Stimulated activated CD8-positive, alpha-beta memory T cell treated with anti-CD3 and anti-CD28 coated beads, Interleukin-4, amount 100 ng/mL, for 48 hours (primary cell): Measurements from ENCODE around the gene SDHA.
"Not testable (repeated sequence)": the region's sequence is repeated elsewhere in the genome, so short reads cannot be mapped to it uniquely, and the experiment has no call there.

Source experiments
- DNase-seq: peaks from one replicate; pipeline ENCODE4 v3.0.0-alpha.2; 2020

SDHA gene

DNA sequence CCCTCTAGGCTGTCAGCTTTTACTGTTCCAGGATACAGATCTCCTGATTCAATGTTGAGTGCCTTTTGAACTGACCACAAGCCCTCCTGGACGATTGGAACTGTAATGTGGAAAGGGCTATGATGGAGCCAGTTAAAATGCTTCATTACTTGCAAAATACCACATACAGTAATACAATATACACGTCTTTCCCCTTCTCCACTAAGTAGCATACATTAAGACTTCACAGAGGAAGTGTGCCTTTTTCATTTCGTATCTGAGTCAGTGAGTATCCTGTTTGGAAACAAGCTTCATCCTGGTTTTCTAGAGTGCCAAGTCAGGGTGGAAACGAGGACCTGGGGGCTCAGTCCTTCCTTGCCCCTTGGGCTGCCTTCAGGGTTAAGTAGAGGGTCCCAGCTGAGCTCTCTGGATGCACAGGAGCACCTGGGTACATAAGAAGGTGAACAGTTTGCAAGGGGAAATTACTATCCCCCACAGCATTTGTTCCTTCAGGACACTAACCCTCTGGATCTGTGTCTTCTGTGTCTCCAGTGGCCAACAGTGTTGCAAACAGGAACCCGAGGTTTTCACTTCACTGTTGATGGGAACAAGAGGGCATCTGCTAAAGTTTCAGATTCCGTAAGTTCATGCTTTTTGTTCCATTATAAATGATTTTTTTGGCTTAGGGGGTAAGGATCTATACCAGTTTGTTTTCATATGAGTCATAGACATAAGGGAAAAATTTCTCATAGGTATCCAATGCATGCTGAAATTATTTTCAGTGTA, 5.0 kb downstream of the SDHA start:
- DNase-seq: not testable (repeated sequence)

- DNase-seq: no peak
These were observed 5.7 kb downstream of the SDHA start for GRCh38 chr5:223791-224190.

- no peak for DNase-seq
These were observed 7.2 kb downstream of the SDHA start for GRCh38 chr5:225334-225733.

- not testable (repeated sequence) for DNase-seq
These were observed 9.3 kb downstream of the SDHA start for GRCh38 chr5:227375-227774.

GRCh38 chr5:228886-229285, 10.8 kb downstream of the SDHA start:
- DNase-seq: no peak

- DNase-seq: no peak
These were observed 12.6 kb downstream of the SDHA start for GRCh38 chr5:230711-231110.

DNA sequence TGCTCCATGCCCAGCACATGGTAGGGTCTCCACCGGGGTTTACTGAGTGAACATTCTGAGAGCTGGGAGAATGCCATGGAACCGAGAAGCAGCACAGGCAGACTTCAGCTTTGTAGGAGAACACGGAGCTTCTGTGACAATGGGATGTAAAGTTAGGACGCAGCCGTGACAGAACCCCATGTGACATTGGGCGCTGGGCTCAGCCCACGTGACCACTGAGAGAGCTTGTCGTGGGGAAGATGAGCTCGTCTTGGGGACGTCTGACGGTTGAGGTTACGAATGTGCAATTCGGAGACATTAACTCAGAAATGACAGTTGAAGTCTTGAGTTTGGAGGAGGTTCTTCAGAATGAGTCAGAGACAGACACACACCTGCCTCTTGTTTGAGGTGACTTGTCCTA, 13.5 kb downstream of the SDHA start:
- no peak for DNase-seq

DNA sequence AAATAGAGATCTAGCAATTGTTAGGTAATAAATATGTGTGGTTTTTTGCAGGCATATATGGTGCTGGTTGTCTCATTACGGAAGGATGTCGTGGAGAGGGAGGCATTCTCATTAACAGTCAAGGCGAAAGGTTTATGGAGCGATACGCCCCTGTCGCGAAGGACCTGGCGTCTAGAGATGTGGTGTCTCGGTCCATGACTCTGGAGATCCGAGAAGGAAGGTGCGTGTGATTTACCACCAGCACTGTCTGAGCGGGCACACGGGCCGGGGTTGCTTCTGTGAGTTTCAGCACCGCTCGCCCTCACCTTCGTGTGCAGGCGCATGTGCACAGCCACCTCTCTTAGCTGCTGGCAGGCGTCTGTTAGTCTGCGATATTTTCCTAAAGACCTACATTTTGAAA, 15.3 kb downstream of the SDHA start:
- not testable (repeated sequence) for DNase-seq

DNA sequence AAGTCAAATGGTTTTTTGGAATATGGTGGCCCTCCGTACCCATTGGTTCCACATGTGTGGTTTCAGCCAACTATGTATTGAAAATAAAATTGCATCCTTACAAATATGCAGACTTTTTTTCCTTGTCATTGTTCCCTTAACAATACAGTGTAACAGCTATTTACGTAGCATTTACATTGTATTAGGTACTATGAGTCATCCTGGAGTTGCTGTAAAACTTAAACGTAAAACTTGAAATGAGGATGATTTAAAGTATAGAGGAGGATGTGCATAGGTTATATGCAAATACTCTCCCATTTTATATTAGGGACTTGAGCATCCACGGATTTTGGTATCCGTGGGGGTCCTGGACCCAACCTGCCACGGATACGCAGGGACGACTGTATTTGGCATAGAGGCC, 16.3 kb downstream of the SDHA start:
- DNase-seq: no peak

DNA sequence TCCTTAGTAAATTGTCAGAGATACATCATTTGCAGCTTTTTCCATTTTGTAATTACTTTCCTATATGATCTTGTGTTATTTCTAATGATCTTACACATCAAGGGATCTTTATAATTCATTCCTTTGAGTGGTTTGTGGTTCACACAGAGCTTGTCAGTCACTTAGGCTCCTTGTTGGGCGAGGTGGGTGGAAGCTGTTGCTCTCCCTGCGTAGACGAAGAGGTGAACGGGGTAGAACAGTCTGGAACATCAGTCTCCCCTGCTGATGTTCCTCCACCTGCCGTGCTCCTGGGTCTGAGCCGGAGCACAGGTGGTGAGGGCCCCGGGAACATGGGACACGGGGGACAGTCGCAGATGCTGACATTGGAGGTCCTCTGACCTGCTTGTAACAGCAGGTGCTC, 17.4 kb downstream of the SDHA start:
- DNase-seq: not testable (repeated sequence)

- not testable (repeated sequence) for DNase-seq
These were observed 19.8 kb downstream of the SDHA start for GRCh38 chr5:237931-238330.

DNA sequence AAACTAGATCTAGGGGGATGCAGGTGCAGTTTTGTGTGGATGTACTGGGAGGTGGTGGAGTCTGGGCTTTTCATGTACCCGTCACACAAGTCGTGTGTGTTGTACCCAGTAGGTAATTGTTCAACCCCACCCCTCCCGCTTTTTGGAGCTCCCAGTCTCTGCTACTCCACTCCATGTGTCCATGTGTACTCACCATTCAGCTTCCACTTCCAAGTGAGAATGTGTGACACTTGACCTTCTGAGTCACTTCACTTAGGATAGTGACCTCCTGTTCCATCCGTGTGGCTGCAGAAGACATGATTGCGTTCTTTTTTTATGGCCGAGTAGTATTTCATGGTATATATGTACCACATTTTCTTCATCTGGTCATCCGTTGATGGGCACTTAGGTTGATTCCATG, 22.4 kb downstream of the SDHA start:
- DNase-seq: not testable (repeated sequence)

GRCh38 chr5:241045-241669, 23.0 kb downstream of the SDHA start:
- DNase-seq: not testable (repeated sequence)

- peak; percentile 43 for DNase-seq
These were observed 25.7 kb downstream of the SDHA start for GRCh38 chr5:243683-244367.

DNA sequence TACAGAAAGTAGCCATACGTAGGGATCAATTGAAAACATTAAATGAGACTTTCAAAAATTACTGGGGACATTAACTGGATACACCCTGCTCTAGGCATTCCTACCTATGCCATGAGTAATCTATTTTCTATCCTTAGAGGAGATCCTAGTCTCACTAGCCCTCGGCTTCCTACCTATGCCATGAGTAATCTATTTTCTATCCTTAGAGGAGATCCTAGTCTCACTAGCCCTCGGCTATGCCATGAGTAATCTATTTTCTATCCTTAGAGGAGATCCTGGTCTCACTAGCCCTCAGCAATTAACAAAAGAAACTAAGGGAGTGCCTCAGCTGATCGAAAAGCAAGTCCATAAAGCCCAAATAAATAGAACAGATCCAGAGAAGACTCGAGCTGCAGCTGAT, 27.6 kb downstream of the SDHA start:
- not testable (repeated sequence) for DNase-seq

DNA sequence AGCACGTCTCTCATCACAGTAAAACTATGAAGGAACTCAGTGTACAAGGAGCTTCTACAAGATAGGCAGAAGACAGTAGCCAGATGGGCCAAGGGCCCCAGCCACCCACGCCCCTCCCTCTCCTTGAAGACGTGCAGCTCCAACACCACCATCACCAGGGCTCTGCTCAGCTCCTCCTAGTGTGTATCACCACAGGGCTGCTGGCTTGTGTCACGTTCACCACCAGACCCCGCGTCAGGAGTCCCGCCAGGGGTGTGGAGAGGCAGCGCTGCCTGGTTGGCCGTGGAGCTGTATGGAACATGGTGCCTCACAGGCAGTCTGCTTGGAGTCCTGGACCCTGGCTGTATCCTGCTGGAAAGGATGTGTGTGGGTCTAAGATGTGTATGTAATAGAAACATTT, 32.3 kb downstream of the SDHA start:
- DNase-seq: not testable (repeated sequence)

- DNase-seq: not testable (repeated sequence)
These were observed 32.9 kb downstream of the SDHA start for GRCh38 chr5:251016-251415.

DNA sequence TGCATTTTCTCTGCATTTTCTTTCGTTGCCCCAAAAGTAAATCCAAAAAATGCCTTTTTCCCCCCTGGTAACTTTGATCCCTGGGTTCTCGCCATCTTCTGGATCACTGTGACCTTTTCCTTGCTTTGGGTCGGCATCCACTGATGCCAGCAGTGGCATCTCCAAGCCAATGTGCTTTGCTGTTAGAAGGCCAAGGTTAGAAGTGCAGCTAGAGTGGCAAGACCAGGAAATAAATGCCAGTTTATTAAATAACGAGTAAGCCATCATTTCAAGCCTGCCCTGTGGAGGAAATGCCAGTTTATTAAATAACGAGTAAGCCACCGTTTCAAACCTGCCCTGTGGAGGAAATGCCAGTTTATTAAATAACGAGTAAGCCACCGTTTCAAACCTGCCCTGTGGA, 33.4 kb downstream of the SDHA start:
- not testable (repeated sequence) for DNase-seq

- not testable (repeated sequence) for DNase-seq
These were observed 33.9 kb downstream of the SDHA start for GRCh38 chr5:251975-252374.

GRCh38 chr5:252546-252945, 34.4 kb downstream of the SDHA start:
- no peak for DNase-seq

DNA sequence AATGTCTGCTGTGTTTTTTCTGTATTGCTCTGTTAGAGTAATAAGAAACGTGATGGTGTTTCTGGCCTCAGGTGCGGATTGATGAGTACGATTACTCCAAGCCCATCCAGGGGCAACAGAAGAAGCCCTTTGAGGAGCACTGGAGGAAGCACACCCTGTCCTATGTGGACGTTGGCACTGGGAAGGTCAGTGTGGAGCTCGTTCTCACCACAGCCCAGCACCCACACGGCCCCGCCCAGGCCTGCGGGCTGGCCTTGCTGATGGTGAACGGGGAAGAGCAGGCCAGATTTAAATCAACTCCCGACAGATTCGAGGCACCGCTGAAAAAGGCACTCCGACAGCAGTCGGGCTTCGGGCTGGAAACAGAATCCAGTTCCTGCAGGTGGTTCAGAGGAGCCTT, 36.2 kb downstream of the SDHA start:
- DNase-seq: not testable (repeated sequence)

GRCh38 chr5:255116-255515, 37.0 kb downstream of the SDHA start:
- DNase-seq: not testable (repeated sequence)

DNA sequence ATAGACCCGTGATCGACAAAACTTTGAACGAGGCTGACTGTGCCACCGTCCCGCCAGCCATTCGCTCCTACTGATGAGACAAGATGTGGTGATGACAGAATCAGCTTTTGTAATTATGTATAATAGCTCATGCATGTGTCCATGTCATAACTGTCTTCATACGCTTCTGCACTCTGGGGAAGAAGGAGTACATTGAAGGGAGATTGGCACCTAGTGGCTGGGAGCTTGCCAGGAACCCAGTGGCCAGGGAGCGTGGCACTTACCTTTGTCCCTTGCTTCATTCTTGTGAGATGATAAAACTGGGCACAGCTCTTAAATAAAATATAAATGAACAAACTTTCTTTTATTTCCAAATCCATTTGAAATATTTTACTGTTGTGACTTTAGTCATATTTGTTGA, 38.2 kb downstream of the SDHA start:
- DNase-seq: not testable (repeated sequence)

GRCh38 chr5:257148-257547, 39.0 kb downstream of the SDHA start:
- no peak for DNase-seq
